ENCODE results near the gene FERMT3.
"Not testable (repeated sequence)": the region's sequence is repeated elsewhere in the genome, so short reads cannot be mapped to it uniquely, and the experiment has no call there.

FERMT3 gene

GRCh38 chr11:64241491-64242374 lies 35.2 kb downstream of the FERMT3 start:
- H3K4me3 ChIP-seq (ENCODE audit: low read depth, low read length), result peak overlapping the region; percentile 96
- no peak for DNase-seq (ENCODE audit: low read depth)
- no peak for TF ChIP-seq CTCF (IDR thresholded peaks at IDR 0.05; ENCODE audit: control insufficient read depth, extremely low read depth, insufficient read depth)

GRCh38 chr11:64243236-64243854 lies 36.8 kb downstream of the FERMT3 start:
- no peak overlapping the region for H3K4me3 ChIP-seq (ENCODE audit: low read depth, low read length)
- no peak for DNase-seq (ENCODE audit: low read depth)
- TF ChIP-seq CTCF (IDR thresholded peaks at IDR 0.05; ENCODE audit: control insufficient read depth, extremely low read depth, insufficient read depth), result no peak

- TF ChIP-seq CTCF (IDR thresholded peaks at IDR 0.05; ENCODE audit: control insufficient read depth, extremely low read depth, insufficient read depth), result no peak
- H3K4me3 ChIP-seq (ENCODE audit: low read depth, low read length), result no peak overlapping the region
- DNase-seq (ENCODE audit: low read depth), result no peak
Observed at GRCh38 chr11:64244107-64244506, 37.6 kb downstream of the FERMT3 start.

- no peak for DNase-seq (ENCODE audit: low read depth)
- TF ChIP-seq CTCF (IDR thresholded peaks at IDR 0.05; ENCODE audit: control insufficient read depth, extremely low read depth, insufficient read depth), result no peak
Observed at GRCh38 chr11:64244966-64245365, 38.4 kb downstream of the FERMT3 start.

GRCh38 chr11:64245401-64245796 lies 38.9 kb downstream of the FERMT3 start:
- peak overlapping the region; percentile 96 for H3K4me3 ChIP-seq (ENCODE audit: low read depth, low read length)
- TF ChIP-seq CTCF (IDR thresholded peaks at IDR 0.05; ENCODE audit: control insufficient read depth, extremely low read depth, insufficient read depth), result no peak
- DNase-seq (ENCODE audit: low read depth), result no peak

More at GRCh38 chr11:64244966-64245365, 38.4 kb downstream of the FERMT3 start:
- H3K4me3 ChIP-seq (ENCODE audit: low read depth, low read length), result peak overlapping the region; percentile 96

- H3K4me3 ChIP-seq (ENCODE audit: low read depth, low read length), result peak overlapping the region; percentile 96
- DNase-seq (ENCODE audit: low read depth), result no peak
- no peak for TF ChIP-seq CTCF (IDR thresholded peaks at IDR 0.05; ENCODE audit: control insufficient read depth, extremely low read depth, insufficient read depth)
Observed at GRCh38 chr11:64245797-64246620, 39.5 kb downstream of the FERMT3 start.

GRCh38 chr11:64246621-64246870 lies 40.0 kb downstream of the FERMT3 start:
- peak overlapping the region; percentile 96 for H3K4me3 ChIP-seq (ENCODE audit: low read depth, low read length)
- not testable (repeated sequence) for DNase-seq (ENCODE audit: low read depth)
